Astrocyte (in vitro differentiated cells and primary cell): ENCODE data around the gene SLC39A5.

Experiments used
- CTCF ChIP-seq: IDR thresholded peaks from 2 replicates; pipeline ENCODE4 v1.5.1; 2011; ENCODE audit warnings: low read depth, mild to moderate bottlenecking, inconsistent platforms, low read length, moderate library complexity; ENCODE audit not compliant: insufficient read depth
- EZH2 ChIP-seq: IDR thresholded peaks from 2 replicates; pipeline ENCODE4 v1.6.1; 2012; ENCODE audit warnings: mild to moderate bottlenecking, low read length, inconsistent platforms; ENCODE audit not compliant: insufficient read depth

- TF ChIP-seq CTCF (no peak), EZH2 (no peak)
Observed at GRCh38 chr12:56282579-56282978, 52.7 kb downstream of the SLC39A5 start.
